Measurements from ENCODE around the gene MYO1H. TPM values are rescaled to one million over a fixed set of nuclear protein-coding genes. Genes with fewer than 3 reads are reported as not detected.
A peak's percentile ranks its signal among the peaks of the same experiment; 100 is the strongest.

MYO1H gene
- total RNA-seq, 3 donors from 2014 or later (not counting 1 experiment from before 2014, with no cell fraction given): not detected

DNA sequence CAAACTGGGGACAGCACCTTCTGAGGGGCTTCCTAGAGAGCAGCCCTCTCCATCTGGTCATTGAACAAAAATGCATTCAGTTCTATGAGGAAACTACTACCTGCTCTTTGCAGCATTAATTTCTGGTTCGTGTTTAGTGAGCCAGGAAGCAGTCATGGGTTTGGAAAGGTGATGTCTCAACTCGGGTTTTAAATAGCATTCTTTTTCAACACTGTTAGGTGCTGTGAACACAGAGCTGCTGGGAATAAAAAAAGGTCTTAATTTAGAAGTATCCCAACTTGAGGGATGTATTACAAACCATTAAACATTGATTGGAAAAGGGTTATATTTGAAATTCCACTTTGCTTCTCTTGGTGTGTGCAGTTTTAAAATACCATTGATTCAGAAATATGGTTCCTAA is 9.3 kb downstream of the MYO1H start:
- no peak overlapping the region for H3K4me3 ChIP-seq (ENCODE audit: low read length)
- no peaks in the 10 kb centered on the region for H3K36me3 Mint-ChIP-seq
- H3K27ac ChIP-seq (ENCODE audit: low read length): no peak overlapping the region
- ATAC-seq: no peak
- H3K27me3 Mint-ChIP-seq (ENCODE audit: low read depth in 2 of 2): peaks cover 10 to 43% of the 10 kb centered on the region in 2 donors
- no peaks in the 10 kb centered on the region for H3K9me3 Mint-ChIP-seq
- no peaks in the 10 kb centered on the region for H3K4me1 ChIP-seq (ENCODE audit: control insufficient read depth, insufficient read depth, low read length)
- H3K27ac Mint-ChIP-seq: no peak overlapping the region
- no peaks in the 10 kb centered on the region for H3K36me3 ChIP-seq (ENCODE audit: control insufficient read depth, insufficient read depth, low read length)
- TF ChIP-seq, protein P1, sequence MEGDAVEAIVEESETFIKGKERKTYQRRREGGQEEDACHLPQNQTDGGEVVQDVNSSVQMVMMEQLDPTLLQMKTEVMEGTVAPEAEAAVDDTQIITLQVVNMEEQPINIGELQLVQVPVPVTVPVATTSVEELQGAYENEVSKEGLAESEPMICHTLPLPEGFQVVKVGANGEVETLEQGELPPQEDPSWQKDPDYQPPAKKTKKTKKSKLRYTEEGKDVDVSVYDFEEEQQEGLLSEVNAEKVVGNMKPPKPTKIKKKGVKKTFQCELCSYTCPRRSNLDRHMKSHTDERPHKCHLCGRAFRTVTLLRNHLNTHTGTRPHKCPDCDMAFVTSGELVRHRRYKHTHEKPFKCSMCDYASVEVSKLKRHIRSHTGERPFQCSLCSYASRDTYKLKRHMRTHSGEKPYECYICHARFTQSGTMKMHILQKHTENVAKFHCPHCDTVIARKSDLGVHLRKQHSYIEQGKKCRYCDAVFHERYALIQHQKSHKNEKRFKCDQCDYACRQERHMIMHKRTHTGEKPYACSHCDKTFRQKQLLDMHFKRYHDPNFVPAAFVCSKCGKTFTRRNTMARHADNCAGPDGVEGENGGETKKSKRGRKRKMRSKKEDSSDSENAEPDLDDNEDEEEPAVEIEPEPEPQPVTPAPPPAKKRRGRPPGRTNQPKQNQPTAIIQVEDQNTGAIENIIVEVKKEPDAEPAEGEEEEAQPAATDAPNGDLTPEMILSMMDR (IDR thresholded peaks at IDR 0.05): no peak
- intact Hi-C loops (cut with micrococcal nuclease): no loop called here
- WGBS (ENCODE audit: insufficient coverage): 77% methylated on average over 2 of the region's 2 CpGs
- no peaks in the 10 kb centered on the region for H3K9me3 ChIP-seq (ENCODE audit: control insufficient read depth, insufficient read depth, low read length)
- peaks cover 0 to 7% of the 10 kb centered on the region in 2 donors for H3K4me1 Mint-ChIP-seq
- no peaks in the 10 kb centered on the region for H3K27me3 ChIP-seq (ENCODE audit: control insufficient read depth, insufficient read depth, low read length)
- no peak overlapping the region for H3K4me3 Mint-ChIP-seq
- no peak for DNase-seq

DNA sequence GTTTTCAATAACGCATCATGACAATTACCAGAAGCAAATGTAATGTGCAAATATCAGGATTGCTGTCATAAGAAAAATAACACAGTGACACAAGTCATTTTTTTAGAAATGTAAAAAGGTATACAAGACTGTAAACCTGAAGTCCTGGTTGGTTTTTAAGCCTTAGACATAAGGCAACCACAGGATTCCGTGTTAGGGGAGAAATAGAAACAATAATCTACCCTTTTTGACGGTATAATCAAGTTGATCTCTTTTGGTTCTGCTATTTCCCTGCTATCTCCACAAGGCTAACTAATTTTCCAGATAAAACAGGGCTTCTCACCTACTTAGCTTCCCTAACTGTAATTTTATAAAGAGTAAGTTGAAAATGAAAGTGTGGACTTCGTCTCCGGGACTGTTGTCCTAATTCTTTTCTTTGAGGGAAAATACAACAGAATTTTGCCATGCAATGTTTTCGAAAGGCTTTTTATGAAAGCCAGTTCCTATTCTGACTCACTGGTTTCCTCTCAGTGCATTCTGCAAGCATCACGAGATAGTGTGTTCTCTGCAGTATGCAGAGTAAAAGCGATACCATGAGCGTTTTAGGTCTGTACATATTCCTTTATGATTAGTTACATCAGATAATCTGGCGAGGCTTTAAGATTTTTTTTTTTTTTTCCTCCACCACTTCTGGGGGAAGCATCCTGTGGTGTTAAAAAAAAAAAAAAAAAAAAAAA is 10.6 kb downstream of the MYO1H start:
- H3K4me3 Mint-ChIP-seq: peak overlapping the region; percentile 6
- H3K36me3 Mint-ChIP-seq: no peaks in the 10 kb centered on the region
- ATAC-seq (no peak), DNase-seq (no peak)
- peaks cover 0 to 7% of the 10 kb centered on the region in 2 donors for H3K4me1 Mint-ChIP-seq
- H3K4me1 ChIP-seq (ENCODE audit: control insufficient read depth, insufficient read depth, low read length): no peaks in the 10 kb centered on the region
- H3K27me3 ChIP-seq (ENCODE audit: control insufficient read depth, insufficient read depth, low read length): no peaks in the 10 kb centered on the region
- no peaks in the 10 kb centered on the region for H3K9me3 ChIP-seq (ENCODE audit: control insufficient read depth, insufficient read depth, low read length)
- H3K27ac Mint-ChIP-seq: no peak overlapping the region
- H3K27me3 Mint-ChIP-seq (ENCODE audit: low read depth in 2 of 2): peaks cover 5 to 36% of the 10 kb centered on the region in 2 donors
- 42% methylated on average over 9 of the region's 10 CpGs for WGBS (ENCODE audit: insufficient coverage)
- TF ChIP-seq, protein P1 (IDR thresholded peaks at IDR 0.05): no peak
- no peaks in the 10 kb centered on the region for H3K36me3 ChIP-seq (ENCODE audit: control insufficient read depth, insufficient read depth, low read length)
- no peak overlapping the region for H3K27ac ChIP-seq (ENCODE audit: low read length)
- intact Hi-C loops (cut with micrococcal nuclease): no loop called here
- no peak overlapping the region for H3K4me3 ChIP-seq (ENCODE audit: low read length)
- H3K9me3 Mint-ChIP-seq: no peaks in the 10 kb centered on the region

DNA sequence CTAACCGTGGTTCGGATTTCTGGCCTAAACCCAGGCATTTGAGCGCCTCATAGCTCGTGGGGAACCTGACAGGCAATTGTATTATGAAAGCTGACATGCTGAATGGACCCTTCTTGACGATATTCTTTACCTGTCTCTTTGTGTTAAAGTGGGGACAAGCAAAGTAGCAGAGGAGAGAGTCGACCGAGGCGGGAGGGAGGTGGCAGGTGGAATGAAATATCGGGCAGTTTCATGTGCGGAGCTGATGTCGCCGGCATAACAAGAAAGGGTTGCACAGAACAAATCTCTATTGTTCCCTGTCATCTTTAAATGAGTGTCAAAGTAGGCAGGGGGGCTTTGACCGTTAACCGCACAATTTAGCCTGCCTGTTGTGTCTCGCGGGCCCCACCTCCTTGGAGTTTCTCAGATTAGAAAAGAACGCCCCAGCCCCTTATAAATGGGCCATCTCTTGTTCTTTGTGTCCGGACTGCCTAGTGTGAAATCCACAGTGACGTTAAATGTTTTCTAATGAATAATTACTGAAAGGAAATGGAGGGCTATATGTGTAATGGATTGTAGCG is 11.5 kb downstream of the MYO1H start:
- H3K27ac ChIP-seq (ENCODE audit: low read length): no peak overlapping the region
- H3K36me3 ChIP-seq (ENCODE audit: control insufficient read depth, insufficient read depth, low read length): no peaks in the 10 kb centered on the region
- H3K9me3 ChIP-seq (ENCODE audit: control insufficient read depth, insufficient read depth, low read length): no peaks in the 10 kb centered on the region
- TF ChIP-seq, protein P1 (IDR thresholded peaks at IDR 0.05): no peak
- Mint-ChIP-seq H3K27me3 (ENCODE audit: low read depth in 2 of 2) (peaks cover 9 to 33% of the 10 kb centered on the region in 2 donors), H3K9me3 (no peaks in the 10 kb centered on the region), H3K4me3 (no peak overlapping the region), H3K4me1 (peaks cover 0 to 7% of the 10 kb centered on the region in 2 donors), H3K27ac (no peak overlapping the region), H3K36me3 (no peaks in the 10 kb centered on the region)
- H3K4me1 ChIP-seq (ENCODE audit: control insufficient read depth, insufficient read depth, low read length): no peaks in the 10 kb centered on the region
- ATAC-seq (no peak), DNase-seq (no peak)
- no peak overlapping the region for H3K4me3 ChIP-seq (ENCODE audit: low read length)
- WGBS (ENCODE audit: insufficient coverage): 97% methylated on average over 20 of the region's 20 CpGs
- no peaks in the 10 kb centered on the region for H3K27me3 ChIP-seq (ENCODE audit: control insufficient read depth, insufficient read depth, low read length)
- intact Hi-C loops (cut with micrococcal nuclease): no loop called here

Measured in natural killer cell (primary cell).